Activated gamma-delta T cell treated with Interleukin-2 at 50 U/mL for 16 hours (primary cell): ENCODE data around the gene HACD2.
A peak's percentile ranks its signal among the peaks of the same experiment; 100 is the strongest.

Experiments used
- DNase-seq: peaks from one replicate; pipeline ENCODE4 v3.0.0-alpha.2; 2020

Gene HACD2

GRCh38 chr3:123479891-123480290 is 105.0 kb downstream of the HACD2 start:
- DNase-seq: no peak

GRCh38 chr3:123478314-123478713 is 106.5 kb downstream of the HACD2 start:
- no peak for DNase-seq

- DNase-seq: no peak
Observed at GRCh38 chr3:123476967-123477750, 107.7 kb downstream of the HACD2 start.

GRCh38 chr3:123475786-123476185 is 109.1 kb downstream of the HACD2 start:
- DNase-seq: no peak

GRCh38 chr3:123471106-123471505 is 113.7 kb downstream of the HACD2 start:
- DNase-seq: no peak

GRCh38 chr3:123469323-123469995 is 115.4 kb downstream of the HACD2 start:
- DNase-seq: no peak

- DNase-seq: no peak
Observed at GRCh38 chr3:123467046-123467445, 117.8 kb downstream of the HACD2 start.

- DNase-seq: no peak
Observed at GRCh38 chr3:123464211-123464610, 120.6 kb downstream of the HACD2 start.

GRCh38 chr3:123459862-123460261 is 125.0 kb downstream of the HACD2 start:
- no peak for DNase-seq

GRCh38 chr3:123458255-123458654 is 126.6 kb downstream of the HACD2 start:
- DNase-seq: no peak

- no peak for DNase-seq
Observed at GRCh38 chr3:123457841-123458240, 127.0 kb downstream of the HACD2 start.

GRCh38 chr3:123453675-123454074 is 131.2 kb downstream of the HACD2 start:
- no peak for DNase-seq

- DNase-seq: no peak
Observed at GRCh38 chr3:123451186-123451585, 133.7 kb downstream of the HACD2 start.

GRCh38 chr3:123449997-123450604 is 134.8 kb downstream of the HACD2 start:
- DNase-seq: no peak

GRCh38 chr3:123449102-123449996 is 135.5 kb downstream of the HACD2 start:
- no peak for DNase-seq

- no peak for DNase-seq
Observed at GRCh38 chr3:123448536-123449101, 136.2 kb downstream of the HACD2 start, which contains the start of gene ADCY5. Gene ADCY5 (minus strand): TSS chr3:123449090. CDS start chr3:123448545, 545 bp downstream.

- DNase-seq: peak; percentile 18
Observed at GRCh38 chr3:123447749-123448517, 136.9 kb downstream of the HACD2 start.

GRCh38 chr3:123447416-123447748 is 137.5 kb downstream of the HACD2 start:
- DNase-seq: no peak

- no peak for DNase-seq
Observed at GRCh38 chr3:123446610-123447109, 138.2 kb downstream of the HACD2 start.

- DNase-seq: no peak
Observed at GRCh38 chr3:123446210-123446609, 138.6 kb downstream of the HACD2 start.

GRCh38 chr3:123445702-123446101 is 139.2 kb downstream of the HACD2 start:
- no peak for DNase-seq

- no peak for DNase-seq
Observed at GRCh38 chr3:123444744-123445143, 140.1 kb downstream of the HACD2 start.
